OCI-M2 (cell line): ENCODE results near the gene CBL.

Experiments
- DNase-seq: peaks from one replicate; lab custom pipeline; 2025; ENCODE audit not compliant: unreplicated experiment; lab: John Stamatoyannopoulos, UW

Gene CBL

DNA sequence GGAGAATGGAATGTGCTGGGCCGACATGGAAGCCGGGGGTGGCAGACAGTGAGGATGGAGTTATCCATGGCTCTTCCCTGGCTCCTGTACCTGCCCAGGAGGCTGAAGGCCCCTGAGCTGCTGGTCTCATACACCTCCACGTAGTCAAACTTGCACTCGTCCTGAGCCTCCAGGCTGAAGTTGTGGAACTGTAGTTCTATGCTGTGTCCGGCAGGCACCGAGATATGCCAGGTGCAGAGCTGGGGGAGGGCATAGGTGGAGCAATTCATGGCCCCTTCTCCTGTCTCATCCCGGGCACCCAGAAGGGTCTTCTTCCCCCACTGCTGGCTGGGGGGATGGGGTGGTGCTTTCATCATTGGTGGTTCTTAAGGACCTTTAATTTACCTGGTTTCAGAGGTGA, 137.6 kb downstream of the CBL start:
- no peak for DNase-seq

- no peak for DNase-seq
These were observed 138.3 kb downstream of the CBL start for GRCh38 chr11:119344291-119345010.

GRCh38 chr11:119345685-119346084, 139.5 kb downstream of the CBL start:
- no peak for DNase-seq

DNA sequence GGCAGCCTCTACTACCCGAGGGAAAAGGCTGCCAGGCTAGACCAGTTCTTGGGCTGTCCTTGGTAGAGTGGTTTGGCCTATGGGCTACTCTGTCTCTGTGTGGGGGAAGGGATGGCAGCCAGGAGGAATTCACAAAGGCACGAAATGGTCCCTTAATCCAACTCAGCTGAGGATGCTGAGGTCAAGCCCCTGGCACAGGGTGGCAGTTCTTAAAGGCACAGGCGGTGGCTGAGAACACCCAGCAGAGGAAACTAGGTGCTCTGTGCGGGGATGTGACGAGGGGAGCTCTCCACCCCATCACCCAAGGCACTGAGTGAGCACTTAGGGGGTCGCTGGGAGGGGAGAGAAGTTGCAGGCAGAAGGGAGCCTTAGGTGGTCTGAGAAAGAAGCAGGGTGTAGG, 140.5 kb downstream of the CBL start, which contains the start of gene MFRP:
MFRP (minus strand) TSS at position 101 of the 400 bp plus-strand sequence. CDS start 192 bp downstream, outside the sequence.
- DNase-seq, result no peak

- DNase-seq, result no peak
These were observed 141.1 kb downstream of the CBL start for GRCh38 chr11:119347242-119347641.

DNA sequence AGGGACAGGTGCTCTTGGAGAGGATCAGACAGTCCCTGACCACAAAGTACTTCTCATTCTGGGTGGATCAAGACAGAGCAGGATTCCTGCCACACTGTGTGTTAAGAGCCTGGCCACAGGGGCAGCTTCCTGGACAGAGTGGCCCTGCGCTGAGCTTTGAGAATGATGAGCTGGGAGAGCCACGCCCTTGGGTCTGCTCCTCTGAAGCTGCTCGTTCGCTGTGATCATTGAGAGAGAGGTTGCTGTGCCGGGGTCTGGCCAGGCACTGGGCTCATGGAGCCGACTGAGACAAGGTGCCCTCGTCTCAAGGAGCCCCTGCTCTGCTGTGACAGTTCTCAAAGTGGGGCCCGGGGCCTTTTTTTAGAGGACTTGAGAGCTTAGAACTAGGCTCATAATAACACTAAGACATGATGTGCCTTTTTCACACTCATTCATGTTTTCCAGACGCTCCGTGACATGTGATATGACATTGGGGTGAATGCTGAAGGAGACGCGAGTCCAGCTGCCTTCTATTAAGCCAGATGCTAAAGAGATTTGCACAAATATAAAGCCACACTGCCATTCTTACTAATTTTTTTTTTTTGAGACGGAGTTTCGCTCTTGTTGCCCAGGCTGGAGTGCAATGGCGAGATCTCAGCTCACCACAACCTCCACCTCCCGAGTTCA, 141.9 kb downstream of the CBL start:
- no peak for DNase-seq

- DNase-seq, result no peak
These were observed 144.2 kb downstream of the CBL start for GRCh38 chr11:119350302-119350701.

GRCh38 chr11:119351232-119351631, 145.1 kb downstream of the CBL start:
- no peak for DNase-seq

- DNase-seq, result no peak
These were observed 146.7 kb downstream of the CBL start for GRCh38 chr11:119352857-119353260.

- DNase-seq, result no peak
These were observed 149.1 kb downstream of the CBL start for GRCh38 chr11:119355091-119355843.

- DNase-seq, result no peak
These were observed 150.4 kb downstream of the CBL start for GRCh38 chr11:119356349-119357031.

DNA sequence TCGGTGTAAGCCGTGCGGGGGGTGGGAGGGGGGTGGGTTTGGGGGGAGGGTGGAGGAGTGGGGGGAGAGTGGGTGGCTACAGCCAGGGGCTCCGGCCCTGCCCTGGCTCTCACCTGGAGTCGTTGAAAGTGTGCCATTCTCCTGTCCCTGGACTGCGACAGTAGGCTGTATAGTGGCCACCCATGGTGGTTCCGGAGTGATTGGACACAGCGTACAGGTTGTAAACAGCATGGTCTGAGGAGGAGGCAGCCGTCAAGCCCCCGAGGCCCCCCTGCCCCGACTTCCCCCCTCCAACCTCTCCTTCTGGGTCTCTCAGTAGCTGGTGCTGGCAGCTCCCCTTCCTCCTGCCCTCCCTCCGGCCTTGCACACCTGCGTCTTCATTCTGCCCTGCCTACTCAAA, 150.9 kb downstream of the CBL start:
- no peak for DNase-seq
